ENCODE measurements around the gene TRPM3. TPM values are rescaled to one million over a fixed set of nuclear protein-coding genes. Genes with fewer than 3 reads are reported as not detected.

Gene TRPM3
- total RNA-seq, 1 donor from 2014 or later, result 0.22 TPM

GRCh38 chr9:70553707-70554673, 567.4 kb downstream of the TRPM3 start:
- Histone ChIP-seq H3K36me3 (no peaks in the 10 kb centered on the region), H3K4me3 (no peak overlapping the region), H3K27ac (replicated peaks) (no peak overlapping the region), H3K27me3 (ENCODE audit: low read depth) (no peaks in the 10 kb centered on the region), H3K4me1 (peaks cover 18% of the 10 kb centered on the region), H3K9me3 (replicated peaks) (no peaks in the 10 kb centered on the region)
- no peak for TF ChIP-seq CTCF (IDR thresholded peaks at IDR 0.05; ENCODE audit: borderline replicate concordance)
- DNase-seq, result no peak
- intact Hi-C loops (cut with micrococcal nuclease), result no loop called here

GRCh38 chr9:70552561-70552960, 568.9 kb downstream of the TRPM3 start:
- intact Hi-C loops (cut with micrococcal nuclease), result no loop called here
- no peaks in the 10 kb centered on the region for H3K9me3 ChIP-seq (replicated peaks)
- H3K4me3 ChIP-seq, result no peak overlapping the region
- no peaks in the 10 kb centered on the region for H3K27me3 ChIP-seq (ENCODE audit: low read depth)
- DNase-seq, result no peak
- H3K4me1 ChIP-seq, result peaks cover 18% of the 10 kb centered on the region
- no peak for TF ChIP-seq CTCF (IDR thresholded peaks at IDR 0.05; ENCODE audit: borderline replicate concordance)
- no peaks in the 10 kb centered on the region for H3K36me3 ChIP-seq
- no peak overlapping the region for H3K27ac ChIP-seq (replicated peaks)

GRCh38 chr9:70551801-70552200, 569.6 kb downstream of the TRPM3 start:
- Histone ChIP-seq H3K27ac (replicated peaks) (no peak overlapping the region), H3K36me3 (no peaks in the 10 kb centered on the region), H3K4me1 (peaks cover 18% of the 10 kb centered on the region), H3K9me3 (replicated peaks) (no peaks in the 10 kb centered on the region), H3K27me3 (ENCODE audit: low read depth) (no peaks in the 10 kb centered on the region), H3K4me3 (no peak overlapping the region)
- no peak for TF ChIP-seq CTCF (IDR thresholded peaks at IDR 0.05; ENCODE audit: borderline replicate concordance)
- no peak for DNase-seq
- intact Hi-C loops (cut with micrococcal nuclease), result no loop called here

DNA sequence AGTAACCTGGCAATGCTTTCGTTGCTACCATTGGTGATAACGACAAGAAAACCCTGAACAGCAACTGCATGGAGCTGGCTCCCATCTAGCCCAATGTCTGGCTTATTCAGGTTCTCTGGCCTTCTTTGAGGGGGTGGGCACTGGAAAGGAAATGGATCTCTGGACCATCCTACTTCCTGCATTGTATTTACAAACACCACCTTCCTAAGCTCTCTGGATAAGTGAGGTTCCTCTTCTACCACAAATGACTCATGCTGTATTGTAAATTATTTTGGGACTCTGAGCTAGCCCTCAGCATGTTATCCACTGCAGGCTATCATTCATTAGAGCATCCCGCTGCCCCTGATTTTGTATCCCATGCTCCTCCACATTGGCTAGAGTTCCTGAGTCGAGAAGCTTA, 570.0 kb downstream of the TRPM3 start:
- no peak overlapping the region for H3K4me3 ChIP-seq
- no peak for DNase-seq
- no peak for TF ChIP-seq CTCF (IDR thresholded peaks at IDR 0.05; ENCODE audit: borderline replicate concordance)
- intact Hi-C loops (cut with micrococcal nuclease), result no loop called here
- H3K27ac ChIP-seq (replicated peaks), result no peak overlapping the region
- peaks cover 18% of the 10 kb centered on the region for H3K4me1 ChIP-seq
- no peaks in the 10 kb centered on the region for H3K36me3 ChIP-seq
- H3K27me3 ChIP-seq (ENCODE audit: low read depth), result no peaks in the 10 kb centered on the region
- H3K9me3 ChIP-seq (replicated peaks), result no peaks in the 10 kb centered on the region

DNA sequence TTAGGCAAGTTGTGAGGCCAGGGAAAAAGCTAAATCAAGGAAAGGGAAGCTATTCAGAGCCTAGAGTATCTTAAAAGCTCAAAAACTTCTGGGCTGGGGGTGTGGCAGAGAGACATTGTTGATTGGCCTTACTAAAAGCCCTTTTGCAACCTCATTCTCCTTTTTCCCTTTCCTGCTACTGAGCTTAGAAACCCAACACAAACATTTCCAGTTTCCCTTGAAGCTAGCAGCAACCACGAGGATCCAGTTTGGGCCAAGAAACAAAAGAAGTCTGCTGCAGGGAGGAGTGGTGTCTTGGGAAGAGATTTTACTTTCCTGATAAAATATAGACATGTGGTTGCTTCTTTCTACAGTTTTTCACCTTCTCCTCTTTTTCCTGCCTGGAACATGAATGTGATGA, 571.5 kb downstream of the TRPM3 start:
- TF ChIP-seq CTCF (IDR thresholded peaks at IDR 0.05; ENCODE audit: borderline replicate concordance), result no peak
- H3K27me3 ChIP-seq (ENCODE audit: low read depth), result no peaks in the 10 kb centered on the region
- no peak overlapping the region for H3K27ac ChIP-seq (replicated peaks)
- no peaks in the 10 kb centered on the region for H3K9me3 ChIP-seq (replicated peaks)
- no peak for DNase-seq
- H3K4me3 ChIP-seq, result no peak overlapping the region
- H3K4me1 ChIP-seq, result peaks cover 16% of the 10 kb centered on the region
- no peaks in the 10 kb centered on the region for H3K36me3 ChIP-seq
- intact Hi-C loops (cut with micrococcal nuclease), result no loop called here

Measured in left ventricle myocardium inferior (tissue), 1 donor.